ENCODE data around the gene GFY. TPM values are rescaled to one million over a fixed set of nuclear protein-coding genes. Genes with fewer than 3 reads are reported as not detected.
A peak's percentile ranks its signal among the peaks of the same experiment; 100 is the strongest.
"Not testable (repeated sequence)": the region's sequence is repeated elsewhere in the genome, so short reads cannot be mapped to it uniquely, and the experiment has no call there.

GFY gene
- total RNA-seq, 1 donor from 2014 or later: not detected

DNA sequence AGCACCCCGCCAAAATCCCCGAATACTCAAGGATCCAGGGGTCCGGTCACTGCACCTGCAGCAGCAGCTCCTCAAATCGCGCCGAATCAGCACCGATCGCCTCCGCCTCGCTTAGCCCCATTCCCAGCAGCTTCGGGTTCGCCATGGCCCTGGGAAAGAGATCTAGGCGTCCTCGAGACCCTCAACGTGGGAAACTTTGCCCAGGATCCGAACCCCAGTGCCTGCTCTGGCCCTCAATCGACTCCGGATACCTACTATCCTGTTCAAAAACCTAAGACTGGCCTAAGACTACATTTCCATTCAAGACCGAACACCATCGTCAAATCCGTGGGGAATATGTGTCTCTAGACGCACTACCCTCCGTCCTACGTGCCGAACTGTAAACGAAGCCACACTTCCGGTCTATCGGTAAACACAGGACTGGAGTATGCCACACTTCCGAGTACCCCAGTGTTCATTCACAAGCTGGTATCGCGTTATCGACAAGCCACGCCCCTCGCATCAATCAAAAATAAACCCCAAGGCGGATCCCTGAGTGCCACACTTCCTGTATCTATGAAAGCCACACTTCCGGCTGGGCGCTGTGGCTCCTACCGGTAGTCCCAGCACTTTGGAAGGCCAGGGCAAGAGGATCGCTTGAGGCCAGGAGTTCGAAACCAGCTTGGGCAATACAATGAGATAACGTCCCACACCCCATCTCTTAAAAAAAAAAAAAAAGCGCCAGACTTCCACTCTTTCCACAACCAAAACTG is 26.4 kb downstream of the GFY start, which contains the start of gene PIH1D1:
Gene PIH1D1, minus strand, starts transcription at position 385 of the 752 bp plus-strand sequence. Its CDS starts 240 bp downstream, at position 145.
- no peaks in the 10 kb centered on the region for H3K27me3 Mint-ChIP-seq
- peak within 1 kb of the TSS; percentile 91 for H3K4me3 Mint-ChIP-seq
- H3K4me1 Mint-ChIP-seq: peaks cover 38% of the 10 kb centered on the region
- DNase-seq: peak; percentile 98
- H3K9me3 Mint-ChIP-seq: no peaks in the 10 kb centered on the region
- intact Hi-C loops (cut with micrococcal nuclease): loop anchor here (1.0 to 5.0 kb wide), 6 partner anchors 19 to 814 kb away; partner anchors contain the start of genes DBP, PRMT1, RPL13A and RPS11
- H3K27ac Mint-ChIP-seq: peak within 1 kb of the TSS; percentile 100
- H3K36me3 Mint-ChIP-seq (ENCODE audit: low read depth): peaks cover 40% of the 10 kb centered on the region

DNA sequence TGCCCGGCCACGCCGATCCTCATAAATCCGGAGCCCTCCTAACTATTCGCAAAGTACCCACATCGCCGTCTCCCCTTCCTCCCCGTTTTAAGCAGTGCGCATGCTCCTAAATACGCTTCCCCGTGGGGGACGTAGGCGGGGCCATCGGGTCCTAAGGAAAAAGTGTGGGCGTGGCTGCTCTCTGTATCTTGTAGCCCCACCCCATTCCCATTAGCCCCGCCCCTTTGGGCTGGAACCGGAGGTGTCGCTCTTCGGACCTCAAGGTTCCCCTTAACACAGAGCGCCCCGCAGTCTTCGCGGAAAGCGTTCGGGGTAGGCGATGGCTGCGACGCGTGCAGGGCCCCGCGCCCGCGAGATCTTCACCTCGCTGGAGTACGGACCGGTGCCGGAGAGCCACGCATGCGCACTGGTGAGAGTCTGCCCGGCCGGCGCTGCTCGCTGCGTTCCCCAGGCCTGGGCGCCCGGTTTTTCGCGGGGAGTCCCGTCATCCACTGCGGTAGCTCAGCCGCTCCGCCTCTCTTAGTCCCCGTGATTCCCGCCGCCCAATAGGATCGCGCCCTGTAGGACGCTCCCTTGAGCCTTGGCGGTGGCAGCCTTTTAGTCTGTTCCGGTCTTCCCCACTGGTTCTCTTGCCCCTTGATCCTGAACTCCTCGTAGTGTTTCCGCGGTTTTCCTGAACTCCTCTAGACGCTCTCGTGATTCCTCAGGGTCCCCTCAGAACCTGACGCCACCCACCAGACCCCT is 28.0 kb downstream of the GFY start, which contains the start of gene ALDH16A1:
Gene ALDH16A1, plus strand, starts transcription at position 213 of the 744 bp plus-strand sequence. Its CDS starts 107 bp downstream, at position 320.
- intact Hi-C loops (cut with micrococcal nuclease): loop anchor here (1.0 to 5.0 kb wide), 7 partner anchors 10 to 816 kb away; partner anchors contain the start of genes DBP, FLT3LG, PRMT1 and RPL13A
- Mint-ChIP-seq H3K27ac (peak within 1 kb of the TSS; percentile 100), H3K36me3 (ENCODE audit: low read depth) (peaks cover 36% of the 10 kb centered on the region), H3K4me3 (peak within 1 kb of the TSS; percentile 91), H3K27me3 (no peaks in the 10 kb centered on the region), H3K4me1 (peaks cover 39% of the 10 kb centered on the region), H3K9me3 (no peaks in the 10 kb centered on the region)
- DNase-seq: peak; percentile 99

DNA sequence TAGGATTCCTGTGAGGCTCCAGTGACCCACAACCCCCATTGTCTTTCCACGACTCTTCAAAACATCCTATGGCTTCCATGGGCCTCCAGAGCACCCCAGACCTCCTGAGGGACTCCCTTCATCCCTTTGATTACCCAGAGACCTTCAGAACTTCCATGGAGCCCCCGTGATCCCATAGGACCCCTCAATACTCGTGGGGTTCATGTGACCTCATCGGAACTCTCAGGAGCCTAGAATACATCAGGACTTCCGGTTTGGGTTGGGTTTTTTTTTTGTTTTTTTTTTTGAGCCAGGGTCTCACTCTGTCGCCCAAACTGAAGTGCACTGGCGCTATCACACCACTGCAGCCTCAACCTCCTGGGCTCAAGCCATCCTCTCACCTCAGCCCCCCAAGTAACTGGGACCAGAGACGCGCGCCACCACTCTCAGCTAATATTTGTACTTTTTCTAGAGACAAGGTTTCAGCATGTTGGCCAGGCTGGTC is 28.6 kb downstream of the GFY start:
- peaks cover 32% of the 10 kb centered on the region for H3K36me3 Mint-ChIP-seq (ENCODE audit: low read depth)
- no peaks in the 10 kb centered on the region for H3K27me3 Mint-ChIP-seq
- H3K9me3 Mint-ChIP-seq: no peaks in the 10 kb centered on the region
- no peak for DNase-seq
- intact Hi-C loops (cut with micrococcal nuclease): loop anchor here (1.0 to 5.0 kb wide), 7 partner anchors 10 to 816 kb away; partner anchors contain the start of genes DBP, FLT3LG, PRMT1 and RPL13A
- peak overlapping the region; percentile 91 for H3K4me3 Mint-ChIP-seq
- peaks cover 33% of the 10 kb centered on the region for H3K4me1 Mint-ChIP-seq
- H3K27ac Mint-ChIP-seq: peak overlapping the region; percentile 100

DNA sequence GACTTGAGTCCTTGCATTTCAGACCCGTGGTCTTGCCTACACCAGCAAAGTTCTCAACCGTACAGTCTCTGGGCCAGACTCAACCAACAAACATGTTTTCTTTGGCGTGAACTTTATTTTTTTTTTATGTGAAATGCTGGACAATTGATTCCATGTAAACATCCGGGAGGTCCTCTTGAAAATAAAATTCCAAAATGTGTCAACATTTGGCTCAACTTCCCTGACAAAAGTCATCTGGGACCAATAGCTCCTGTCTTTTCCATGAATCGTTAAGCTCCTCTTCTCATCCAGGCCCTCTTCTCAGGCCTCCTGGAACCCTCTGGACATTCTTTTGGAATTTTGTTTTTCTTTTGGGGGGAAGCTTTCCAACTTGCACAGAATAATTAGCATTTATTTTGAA is 30.6 kb downstream of the GFY start:
- H3K27ac Mint-ChIP-seq: no peak overlapping the region
- H3K4me3 Mint-ChIP-seq: no peak overlapping the region
- no peaks in the 10 kb centered on the region for H3K9me3 Mint-ChIP-seq
- no peaks in the 10 kb centered on the region for H3K27me3 Mint-ChIP-seq
- DNase-seq: no peak
- H3K4me1 Mint-ChIP-seq: peaks cover 22% of the 10 kb centered on the region
- H3K36me3 Mint-ChIP-seq (ENCODE audit: low read depth): peaks cover 17% of the 10 kb centered on the region
- intact Hi-C loops (cut with micrococcal nuclease): no loop called here

DNA sequence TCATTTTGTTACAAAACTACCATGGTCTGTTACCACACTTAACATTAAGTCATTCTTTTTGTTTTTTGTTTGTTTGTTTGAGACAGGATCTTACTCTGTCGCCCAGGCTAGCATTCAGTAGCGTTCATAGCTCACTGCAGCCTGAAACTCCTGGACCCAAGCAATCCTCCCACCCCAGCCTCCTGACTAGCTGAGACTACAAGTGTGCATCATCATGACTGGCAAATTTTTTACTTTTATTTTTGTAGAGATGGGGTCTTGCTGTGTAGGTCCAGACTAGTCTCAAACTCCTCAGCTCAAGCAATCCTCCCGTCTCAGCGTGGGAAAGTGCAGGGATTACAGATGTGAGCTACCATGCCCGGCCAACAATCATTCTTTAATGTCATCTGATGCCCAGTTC is 31.1 kb downstream of the GFY start:
- no peak for DNase-seq
- Mint-ChIP-seq H3K27me3 (no peaks in the 10 kb centered on the region), H3K4me1 (peaks cover 22% of the 10 kb centered on the region), H3K36me3 (ENCODE audit: low read depth) (peaks cover 16% of the 10 kb centered on the region), H3K27ac (no peak overlapping the region), H3K9me3 (no peaks in the 10 kb centered on the region), H3K4me3 (no peak overlapping the region)
- intact Hi-C loops (cut with micrococcal nuclease): no loop called here

DNA sequence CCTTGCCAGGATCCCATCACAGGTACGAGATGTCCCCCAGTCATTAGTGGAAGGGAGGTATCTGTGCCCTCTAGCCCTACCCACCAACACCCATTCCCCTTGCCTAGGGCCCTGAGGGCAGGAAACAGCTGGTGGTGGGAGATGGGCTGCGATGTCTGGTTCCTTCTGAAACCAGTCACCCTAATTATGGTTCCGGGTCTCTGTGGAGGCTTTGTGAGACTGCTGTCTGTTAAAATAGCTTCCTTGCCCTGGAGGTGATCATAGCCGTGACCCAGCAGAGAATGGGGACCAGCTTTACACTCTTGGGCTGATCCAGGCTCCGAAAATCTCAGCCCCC is 33.3 kb downstream of the GFY start:
- Mint-ChIP-seq H3K36me3 (ENCODE audit: low read depth) (peaks cover 15% of the 10 kb centered on the region), H3K4me1 (peaks cover 11% of the 10 kb centered on the region), H3K4me3 (no peak overlapping the region), H3K9me3 (no peaks in the 10 kb centered on the region), H3K27ac (no peak overlapping the region), H3K27me3 (no peaks in the 10 kb centered on the region)
- intact Hi-C loops (cut with micrococcal nuclease): no loop called here
- DNase-seq: no peak

DNA sequence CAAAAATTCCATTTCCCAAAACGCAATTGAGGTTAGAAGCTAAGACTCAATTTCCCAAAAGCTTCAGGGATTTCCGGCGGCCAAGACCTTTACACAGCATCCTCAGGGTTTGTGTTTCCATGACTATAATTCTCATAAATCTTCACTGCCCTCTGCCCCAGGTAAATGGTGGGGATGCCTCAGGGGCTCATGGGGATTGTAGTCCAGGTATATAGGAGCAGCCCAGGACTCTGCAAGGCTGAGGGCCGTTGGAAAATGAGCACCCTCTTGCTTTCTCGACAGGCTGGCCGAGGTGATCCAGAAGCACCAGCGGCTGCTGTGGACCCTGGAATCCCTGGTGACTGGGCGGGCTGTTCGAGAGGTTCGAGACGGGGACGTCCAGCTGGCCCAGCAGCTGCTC is 34.2 kb downstream of the GFY start:
- Mint-ChIP-seq H3K9me3 (no peaks in the 10 kb centered on the region), H3K36me3 (ENCODE audit: low read depth) (peaks cover 15% of the 10 kb centered on the region), H3K4me3 (no peak overlapping the region), H3K27me3 (no peaks in the 10 kb centered on the region), H3K4me1 (peaks cover 8% of the 10 kb centered on the region), H3K27ac (no peak overlapping the region)
- intact Hi-C loops (cut with micrococcal nuclease): no loop called here
- DNase-seq: no peak

DNA sequence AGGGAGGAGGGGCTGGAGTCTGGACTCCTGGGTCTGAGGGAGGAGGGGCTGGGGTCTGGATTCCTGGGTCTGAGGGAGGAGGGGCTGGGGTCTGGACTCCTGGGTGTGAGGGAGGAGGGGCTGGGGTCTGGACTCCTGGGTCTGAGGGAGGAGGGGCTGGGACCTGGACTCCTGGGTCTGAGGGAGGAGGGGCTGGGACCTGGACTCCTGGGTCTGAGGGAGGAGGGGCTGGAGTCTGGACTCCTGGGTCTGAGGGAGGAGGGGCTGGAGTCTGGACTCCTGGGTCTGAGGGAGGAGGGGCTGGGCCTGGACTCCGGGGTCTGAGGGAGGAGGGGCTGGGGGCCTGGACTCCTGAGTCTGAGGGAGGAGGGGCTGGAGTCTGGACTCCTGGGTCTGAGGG is 35.9 kb downstream of the GFY start:
- H3K9me3 Mint-ChIP-seq; H3K4me1 Mint-ChIP-seq; DNase-seq; H3K4me3 Mint-ChIP-seq; intact Hi-C loops (cut with micrococcal nuclease); H3K27me3 Mint-ChIP-seq; H3K27ac Mint-ChIP-seq: not testable (repeated sequence)
- H3K36me3 Mint-ChIP-seq (ENCODE audit: low read depth): peaks cover 19% of the 10 kb centered on the region

DNA sequence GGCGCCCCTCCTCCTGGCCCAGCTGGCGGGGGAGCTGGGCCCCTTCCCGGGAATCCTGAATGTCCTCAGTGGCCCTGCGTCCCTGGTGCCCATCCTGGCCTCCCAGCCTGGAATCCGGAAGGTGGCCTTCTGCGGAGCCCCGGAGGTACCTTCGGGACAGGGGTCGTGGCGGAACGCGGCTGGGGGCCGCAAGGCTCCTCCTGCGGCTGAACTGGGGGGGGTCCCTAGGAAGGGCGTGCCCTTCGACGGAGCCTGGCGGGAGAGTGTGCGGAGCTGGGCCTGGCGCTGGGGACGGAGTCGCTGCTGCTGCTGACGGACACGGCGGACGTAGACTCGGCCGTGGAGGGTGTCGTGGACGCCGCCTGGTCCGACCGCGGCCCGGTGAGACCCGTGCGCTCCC is 36.5 kb downstream of the GFY start:
- Mint-ChIP-seq H3K27ac (no peak overlapping the region), H3K4me3 (no peak overlapping the region), H3K27me3 (no peaks in the 10 kb centered on the region), H3K9me3 (no peaks in the 10 kb centered on the region), H3K36me3 (ENCODE audit: low read depth) (peaks cover 16% of the 10 kb centered on the region), H3K4me1 (peaks cover 2% of the 10 kb centered on the region)
- intact Hi-C loops (cut with micrococcal nuclease): no loop called here
- DNase-seq: no peak

DNA sequence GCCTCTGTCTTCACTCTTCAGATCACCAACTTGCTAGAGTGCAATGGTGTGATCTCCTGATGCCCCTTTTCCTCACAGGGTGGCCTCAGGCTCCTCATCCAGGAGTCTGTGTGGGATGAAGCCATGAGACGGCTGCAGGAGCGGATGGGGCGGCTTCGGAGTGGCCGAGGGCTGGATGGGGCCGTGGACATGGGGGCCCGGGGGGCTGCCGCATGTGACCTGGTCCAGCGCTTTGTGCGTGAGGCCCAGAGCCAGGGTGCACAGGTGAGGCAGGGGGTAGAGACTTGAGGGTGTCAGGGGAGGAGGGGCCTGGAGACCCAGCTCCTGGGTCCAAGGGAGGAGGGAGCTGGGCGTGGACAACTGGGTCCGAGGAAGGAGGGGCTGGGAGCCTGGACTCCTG is 37.3 kb downstream of the GFY start:
- Mint-ChIP-seq H3K9me3 (no peaks in the 10 kb centered on the region), H3K36me3 (ENCODE audit: low read depth) (peaks cover 14% of the 10 kb centered on the region), H3K4me3 (no peak overlapping the region), H3K4me1 (no peaks in the 10 kb centered on the region), H3K27me3 (no peaks in the 10 kb centered on the region), H3K27ac (no peak overlapping the region)
- DNase-seq: no peak
- intact Hi-C loops (cut with micrococcal nuclease): no loop called here

DNA sequence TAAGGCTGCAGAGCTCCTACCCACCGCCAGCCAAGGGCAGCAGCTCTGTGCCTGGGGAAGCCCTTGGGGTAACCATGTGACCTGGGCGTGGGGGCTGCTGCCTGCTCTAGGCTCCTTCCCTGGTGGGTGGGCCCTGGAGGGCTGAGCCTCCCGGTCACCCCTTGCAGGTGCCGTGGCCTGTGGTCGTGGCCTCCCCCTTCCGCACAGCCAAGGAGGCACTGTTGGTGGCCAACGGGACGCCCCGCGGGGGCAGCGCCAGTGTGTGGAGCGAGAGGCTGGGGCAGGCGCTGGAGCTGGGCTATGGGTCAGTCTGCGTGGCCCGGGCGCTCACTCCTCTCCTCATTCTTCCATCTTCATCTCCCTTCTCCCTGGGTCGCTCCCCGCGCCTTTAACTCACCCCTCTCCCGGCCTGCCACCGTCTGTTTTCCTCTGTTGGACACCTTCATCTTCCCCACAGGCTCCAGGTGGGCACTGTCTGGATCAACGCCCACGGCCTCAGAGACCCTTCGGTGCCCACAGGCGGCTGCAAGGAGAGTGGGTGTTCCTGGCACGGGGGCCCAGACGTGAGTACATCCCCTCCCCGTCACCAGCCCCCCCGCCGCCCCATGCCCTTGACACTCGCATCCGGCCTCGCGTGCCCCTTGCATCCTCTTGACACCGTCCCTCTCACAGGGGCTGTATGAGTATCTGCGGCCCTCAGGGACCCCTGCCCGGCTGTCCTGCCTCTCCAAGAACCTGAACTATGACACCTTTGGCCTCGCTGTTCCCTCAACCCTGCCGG is 39.0 kb downstream of the GFY start:
- Mint-ChIP-seq H3K4me1 (peaks cover 8% of the 10 kb centered on the region), H3K9me3 (no peaks in the 10 kb centered on the region), H3K36me3 (ENCODE audit: low read depth) (peaks cover 17% of the 10 kb centered on the region), H3K27me3 (no peaks in the 10 kb centered on the region), H3K4me3 (no peak overlapping the region), H3K27ac (no peak overlapping the region)
- DNase-seq: no peak
- intact Hi-C loops (cut with micrococcal nuclease): no loop called here

DNA sequence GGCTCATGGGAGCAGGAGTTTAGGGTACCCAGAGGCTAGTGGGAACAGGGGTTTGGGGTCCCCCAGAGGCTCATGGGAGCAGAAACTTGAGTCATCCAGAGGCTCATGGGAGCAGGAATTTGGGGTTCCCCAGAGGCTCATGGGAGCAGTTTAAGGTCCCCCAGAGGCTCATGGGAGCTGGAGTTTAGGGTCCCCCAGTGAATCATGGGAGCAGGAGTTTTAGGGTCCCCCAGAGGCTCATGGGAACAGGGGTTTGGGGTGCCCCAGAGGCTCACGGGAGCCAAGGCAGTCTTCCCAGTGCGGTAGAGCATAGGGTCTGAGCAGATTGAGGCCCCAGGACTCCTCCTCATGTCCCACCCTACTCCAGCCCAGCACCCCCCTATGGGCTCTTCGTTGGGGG is 40.2 kb downstream of the GFY start:
- H3K27ac Mint-ChIP-seq: no peak overlapping the region
- no peak for DNase-seq
- H3K36me3 Mint-ChIP-seq (ENCODE audit: low read depth): peaks cover 20% of the 10 kb centered on the region
- no peaks in the 10 kb centered on the region for H3K9me3 Mint-ChIP-seq
- no peak overlapping the region for H3K4me3 Mint-ChIP-seq
- intact Hi-C loops (cut with micrococcal nuclease): no loop called here
- no peaks in the 10 kb centered on the region for H3K27me3 Mint-ChIP-seq
- peaks cover 18% of the 10 kb centered on the region for H3K4me1 Mint-ChIP-seq

DNA sequence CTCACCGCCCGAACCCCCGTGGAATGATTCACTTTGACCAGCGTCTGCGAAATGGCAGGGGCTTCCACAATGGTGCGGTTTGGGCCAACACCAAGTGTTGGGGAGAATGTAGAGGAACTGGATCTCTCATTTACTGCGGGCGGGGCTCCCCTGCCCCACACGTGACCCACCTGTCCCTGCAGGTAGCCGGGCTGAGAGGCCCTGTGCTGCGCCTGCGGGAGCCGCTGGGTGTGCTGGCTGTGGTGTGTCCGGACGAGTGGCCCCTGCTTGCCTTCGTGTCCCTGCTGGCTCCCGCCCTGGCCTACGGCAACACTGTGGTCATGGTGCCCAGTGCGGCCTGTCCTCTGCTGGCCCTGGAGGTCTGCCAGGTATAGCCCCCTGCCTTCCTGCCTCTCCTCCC is 43.0 kb downstream of the GFY start:
- Mint-ChIP-seq H3K9me3 (no peaks in the 10 kb centered on the region), H3K36me3 (ENCODE audit: low read depth) (peaks cover 13% of the 10 kb centered on the region), H3K27me3 (no peaks in the 10 kb centered on the region), H3K4me1 (peaks cover 36% of the 10 kb centered on the region), H3K27ac (peak overlapping the region; percentile 100), H3K4me3 (peak overlapping the region; percentile 87)
- intact Hi-C loops (cut with micrococcal nuclease): no loop called here
- no peak for DNase-seq
